Smooth muscle cell (in vitro differentiated cells): ENCODE measurements around the gene CPM. TPM values are rescaled to one million over a fixed set of nuclear protein-coding genes. Genes with fewer than 3 reads are reported as not detected.

ENCODE experiments used
- DNase-seq: peaks from one replicate; lab custom pipeline; 2025; ENCODE audit not compliant: unreplicated experiment; lab: John Stamatoyannopoulos, UW
- H2AFZ ChIP-seq: fragments of 200-600 bp; sonication (generic); 2 replicates; pipeline ENCODE4 v1.6.0; 2016; ENCODE audit warnings: antibody characterized with exemption, low read depth, mild to moderate bottlenecking
- H3F3A ChIP-seq: fragments of 200-600 bp; sonication (generic); 2 replicates; pipeline ENCODE4 v1.6.0; 2017; ENCODE audit warnings: antibody characterized with exemption, low read depth
- H3K27ac ChIP-seq: fragments of 200-600 bp; sonication (generic); 2 replicates; pipeline ENCODE4 v1.5.1; 2016; ENCODE audit warnings: low read depth, mild to moderate bottlenecking
- H3K27me3 ChIP-seq: fragments of 200-600 bp; sonication (generic); 2 replicates; pipeline ENCODE4 v1.6.1; 2016; ENCODE audit warnings: low read depth, mild to moderate bottlenecking
- H3K36me3 ChIP-seq: fragments of 200-600 bp; sonication (generic); 2 replicates; pipeline ENCODE4 v1.5.1; 2016; ENCODE audit warnings: low read depth
- H3K4me1 ChIP-seq: fragments of 200-600 bp; sonication (generic); 2 replicates; pipeline ENCODE4 v1.5.1; 2016; ENCODE audit warnings: low read depth
- H3K4me2 ChIP-seq: fragments of 200-600 bp; sonication (generic); 2 replicates; pipeline ENCODE4 v1.6.0; 2016; ENCODE audit warnings: mild to moderate bottlenecking
- H3K4me3 ChIP-seq: fragments of 200-600 bp; sonication (generic); 2 replicates; pipeline ENCODE4 v1.5.1; 2016; ENCODE audit warnings: mild to moderate bottlenecking
- H3K79me2 ChIP-seq: fragments of 200-600 bp; sonication (generic); 2 replicates; pipeline ENCODE4 v1.6.0; 2016; ENCODE audit warnings: low read depth, mild to moderate bottlenecking
- H3K9ac ChIP-seq: fragments of 200-600 bp; sonication (generic); 2 replicates; pipeline ENCODE4 v1.6.0; 2016; ENCODE audit warnings: low read depth
- H3K9me3 ChIP-seq: fragments of 200-600 bp; sonication (generic); replicated peaks from 2 replicates; pipeline ENCODE4 v1.5.1; 2016; ENCODE audit warnings: low read depth
- H4K20me1 ChIP-seq: fragments of 200-600 bp; sonication (generic); 2 replicates; pipeline ENCODE4 v1.6.0; 2016; ENCODE audit warnings: low read depth
- CTCF ChIP-seq: fragments of 200-600 bp; sonication (generic); IDR thresholded peaks from 2 replicates; pipeline ENCODE4 v1.5.1; 2017; ENCODE audit warnings: borderline replicate concordance, mild to moderate bottlenecking, antibody characterized with exemption; ENCODE audit not compliant: insufficient read depth, poor library complexity, severe bottlenecking
- WGBS: methylation state at CpG from one replicate; pipeline ENCODE4 v1.1.7; 2016; ENCODE audit warnings: low lambda C conversion rate; 5-methylcytosine and 5-hydroxymethylcytosine counted together
- polyA plus RNA-seq: library from polyadenylated mRNA; unstranded; fragments of >200 nt; fragmentation: Nextera tagmentation; extraction: Ambion mirVana; gene quantifications from 2 replicates; pipeline ENCODE4 v1.2.1, GENCODE V29; 2016
- total RNA-seq: library from RNA; depleted of rRNA; stranded (reverse); fragments of >200 nt; gene quantifications from 2 replicates; pipeline ENCODE4 v1.2.3, GENCODE V29; 2014

CPM gene
- total and polyA plus RNA-seq, 2 experiments from 2014 or later, result 0.57 to 6.2 TPM

- peaks cover 49% of the 10 kb centered on the region for H3K36me3 ChIP-seq
- no peak overlapping the region for H3K9ac ChIP-seq
- peaks cover 100% of the 10 kb centered on the region for H4K20me1 ChIP-seq
- H3K79me2 ChIP-seq, result peaks cover 88% of the 10 kb centered on the region
- no peaks in the 10 kb centered on the region for H3K9me3 ChIP-seq
- 98% methylated on average over 8 of the region's 8 CpGs for WGBS
- no peak overlapping the region for H3K4me2 ChIP-seq
- no peaks in the 10 kb centered on the region for H3K27me3 ChIP-seq
- H3K4me3 ChIP-seq, result no peak overlapping the region
- DNase-seq, result no peak
- no peak overlapping the region for H3K27ac ChIP-seq
- peaks cover 2% of the 10 kb centered on the region for H3F3A ChIP-seq
- no peak overlapping the region for H2AFZ ChIP-seq
- H3K4me1 ChIP-seq, result peaks cover 6% of the 10 kb centered on the region
- TF ChIP-seq CTCF, result no peak
Measured at GRCh38 chr12:68815928-68816800, 116.8 kb downstream of the CPM start.

- peaks cover 49% of the 10 kb centered on the region for H3K36me3 ChIP-seq
- no peaks in the 10 kb centered on the region for H3K9me3 ChIP-seq
- H3K79me2 ChIP-seq, result peaks cover 94% of the 10 kb centered on the region
- peaks cover 6% of the 10 kb centered on the region for H3K4me1 ChIP-seq
- 96% methylated on average over 5 of the region's 5 CpGs for WGBS
- no peak overlapping the region for H3K4me2 ChIP-seq
- no peak for TF ChIP-seq CTCF
- no peaks in the 10 kb centered on the region for H3K27me3 ChIP-seq
- H3K9ac ChIP-seq, result no peak overlapping the region
- H3K27ac ChIP-seq, result no peak overlapping the region
- DNase-seq, result no peak
- peaks cover 2% of the 10 kb centered on the region for H3F3A ChIP-seq
- H3K4me3 ChIP-seq, result no peak overlapping the region
- H2AFZ ChIP-seq, result no peak overlapping the region
- peaks cover 100% of the 10 kb centered on the region for H4K20me1 ChIP-seq
Measured at GRCh38 chr12:68815232-68815927, 117.6 kb downstream of the CPM start.

GRCh38 chr12:68814490-68815231 lies 118.3 kb downstream of the CPM start:
- Histone ChIP-seq H3K4me3 (no peak overlapping the region), H3K9ac (no peak overlapping the region), H3K36me3 (peaks cover 49% of the 10 kb centered on the region), H3K79me2 (peaks cover 94% of the 10 kb centered on the region), H4K20me1 (peaks cover 100% of the 10 kb centered on the region), H3F3A (peaks cover 2% of the 10 kb centered on the region), H3K9me3 (no peaks in the 10 kb centered on the region), H3K27me3 (no peaks in the 10 kb centered on the region), H2AFZ (no peak overlapping the region), H3K27ac (no peak overlapping the region), H3K4me1 (peaks cover 6% of the 10 kb centered on the region), H3K4me2 (peak overlapping the region; percentile 3)
- DNase-seq, result no peak
- TF ChIP-seq CTCF, result no peak
- 90% methylated on average over 3 of the region's 3 CpGs for WGBS
